AG10803 (cell line): Measurements from ENCODE around the gene PTTG1IP2.
A peak's percentile ranks its signal among the peaks of the same experiment; 100 is the strongest.

ENCODE experiments used
- DNase-seq: peaks from one replicate; pipeline ENCODE4 v3.0.0; 2010; ENCODE audit warnings: low read depth
- H3K4me3 ChIP-seq: 2 replicates; pipeline ENCODE4 v1.5.1; 2011; ENCODE audit warnings: mild to moderate bottlenecking, low read length, control low read depth
- TF ChIP-seq, protein P1 (sequence below): conservative IDR thresholded peaks from 2 replicates; pipeline ENCODE4 v1.5.1; 2011; ENCODE audit warnings: mild to moderate bottlenecking, low read length, control low read depth, inconsistent platforms

Gene PTTG1IP2

DNA sequence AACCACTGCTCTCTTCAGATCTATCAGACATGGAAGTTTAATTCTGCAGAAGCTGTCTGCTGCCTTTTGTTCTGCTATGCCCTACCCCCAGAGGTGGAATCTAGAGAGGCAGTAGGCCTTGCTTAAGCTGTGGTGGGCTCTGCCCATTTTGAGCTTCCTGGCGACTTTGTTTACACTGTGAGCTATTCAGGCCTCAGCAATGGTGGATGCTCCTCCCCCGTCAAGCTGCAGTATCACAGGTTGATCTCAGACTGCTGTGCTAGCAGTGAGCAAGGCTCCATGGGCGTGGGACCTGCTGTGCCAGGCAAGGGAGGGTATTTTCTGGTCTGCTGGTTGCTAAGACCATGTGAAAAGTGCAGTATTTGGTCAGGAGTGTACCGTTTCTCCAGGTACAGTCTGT is 81.6 kb downstream of the PTTG1IP2 start:
- DNase-seq = no peak
- no peak overlapping the region for H3K4me3 ChIP-seq
- TF ChIP-seq, protein P1, sequence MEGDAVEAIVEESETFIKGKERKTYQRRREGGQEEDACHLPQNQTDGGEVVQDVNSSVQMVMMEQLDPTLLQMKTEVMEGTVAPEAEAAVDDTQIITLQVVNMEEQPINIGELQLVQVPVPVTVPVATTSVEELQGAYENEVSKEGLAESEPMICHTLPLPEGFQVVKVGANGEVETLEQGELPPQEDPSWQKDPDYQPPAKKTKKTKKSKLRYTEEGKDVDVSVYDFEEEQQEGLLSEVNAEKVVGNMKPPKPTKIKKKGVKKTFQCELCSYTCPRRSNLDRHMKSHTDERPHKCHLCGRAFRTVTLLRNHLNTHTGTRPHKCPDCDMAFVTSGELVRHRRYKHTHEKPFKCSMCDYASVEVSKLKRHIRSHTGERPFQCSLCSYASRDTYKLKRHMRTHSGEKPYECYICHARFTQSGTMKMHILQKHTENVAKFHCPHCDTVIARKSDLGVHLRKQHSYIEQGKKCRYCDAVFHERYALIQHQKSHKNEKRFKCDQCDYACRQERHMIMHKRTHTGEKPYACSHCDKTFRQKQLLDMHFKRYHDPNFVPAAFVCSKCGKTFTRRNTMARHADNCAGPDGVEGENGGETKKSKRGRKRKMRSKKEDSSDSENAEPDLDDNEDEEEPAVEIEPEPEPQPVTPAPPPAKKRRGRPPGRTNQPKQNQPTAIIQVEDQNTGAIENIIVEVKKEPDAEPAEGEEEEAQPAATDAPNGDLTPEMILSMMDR = no peak

DNA sequence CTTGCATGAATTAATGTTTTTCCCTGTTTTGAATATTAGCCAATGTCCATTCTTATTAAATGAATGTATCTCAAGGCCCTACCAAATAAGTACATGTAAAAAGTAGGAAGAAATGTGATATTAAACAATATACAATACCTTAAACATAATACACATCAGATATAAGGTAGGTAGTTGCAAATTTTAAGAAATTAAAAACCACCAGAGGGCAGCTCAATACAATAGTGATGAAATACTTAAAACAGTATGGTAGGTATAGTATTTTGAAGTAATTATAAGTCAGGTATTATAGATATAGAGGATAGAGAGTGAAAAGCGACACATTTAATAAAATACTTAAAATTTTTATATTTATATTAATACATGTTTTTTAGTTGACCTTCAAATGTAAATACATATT is 83.1 kb downstream of the PTTG1IP2 start:
- peak; percentile 22 for DNase-seq

DNA sequence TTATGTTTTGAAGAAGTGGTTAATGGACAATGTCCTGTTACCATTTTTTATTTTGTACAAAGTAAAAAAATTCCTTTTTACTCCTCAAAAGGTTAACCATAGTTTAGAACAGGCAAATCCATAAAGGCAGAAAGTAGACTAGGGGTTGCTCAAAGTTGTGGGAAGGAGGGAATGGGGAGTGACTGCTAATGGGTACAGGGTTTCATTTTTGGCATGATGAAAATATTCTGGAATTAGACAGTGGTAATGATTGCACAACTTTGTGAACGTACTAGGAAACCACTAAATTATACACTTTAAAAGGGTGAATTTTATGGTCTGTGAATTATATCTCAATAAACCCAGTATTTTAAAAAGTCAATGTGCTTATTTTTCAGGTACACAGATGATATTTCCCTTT is 91.3 kb downstream of the PTTG1IP2 start:
- peak; percentile 90 for DNase-seq
- TF ChIP-seq, protein P1 = no peak
- no peak overlapping the region for H3K4me3 ChIP-seq

More for the DNA sequence above, 83.1 kb downstream of the PTTG1IP2 start:
- TF ChIP-seq, protein P1 = peak; percentile 45
- H3K4me3 ChIP-seq = no peak overlapping the region
